HUDEP-2 (cell line): ENCODE measurements around the gene CST1.
"Not testable (repeated sequence)": the region's sequence is repeated elsewhere in the genome, so short reads cannot be mapped to it uniquely, and the experiment has no call there.

Source experiments
- DNase-seq, 76 experiments: peaks; one replicate each; lab custom pipeline; 2025; ENCODE audit not compliant: unreplicated experiment in 76 of 76; lab: John Stamatoyannopoulos, UW

CST1 gene, protein sequence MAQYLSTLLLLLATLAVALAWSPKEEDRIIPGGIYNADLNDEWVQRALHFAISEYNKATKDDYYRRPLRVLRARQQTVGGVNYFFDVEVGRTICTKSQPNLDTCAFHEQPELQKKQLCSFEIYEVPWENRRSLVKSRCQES

DNA sequence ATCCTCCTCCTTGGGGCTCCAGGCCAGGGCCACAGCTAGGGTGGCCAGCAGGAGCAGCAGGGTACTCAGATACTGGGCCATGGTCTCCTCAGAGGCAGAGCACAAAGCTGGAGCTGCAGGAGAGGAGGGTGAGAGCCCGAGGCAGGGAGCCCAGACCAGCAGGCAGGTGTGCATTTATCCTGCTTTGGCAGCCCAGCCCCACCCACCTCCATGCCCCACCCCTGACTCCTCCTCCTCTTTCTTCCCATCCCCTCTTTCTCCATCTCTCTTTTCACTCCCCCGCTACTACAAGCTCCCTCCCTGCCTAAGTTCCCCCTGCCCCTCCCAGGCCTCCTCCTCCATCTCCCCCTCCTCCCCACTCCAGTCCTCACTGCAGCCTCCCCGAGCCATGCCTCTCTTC lies at the start of gene CST1:
Gene CST1, minus strand, starts transcription at position 150 of the 400 bp plus-strand sequence. Its CDS starts 69 bp downstream, at position 81.
- DNase-seq, result not testable (repeated sequence)

DNA sequence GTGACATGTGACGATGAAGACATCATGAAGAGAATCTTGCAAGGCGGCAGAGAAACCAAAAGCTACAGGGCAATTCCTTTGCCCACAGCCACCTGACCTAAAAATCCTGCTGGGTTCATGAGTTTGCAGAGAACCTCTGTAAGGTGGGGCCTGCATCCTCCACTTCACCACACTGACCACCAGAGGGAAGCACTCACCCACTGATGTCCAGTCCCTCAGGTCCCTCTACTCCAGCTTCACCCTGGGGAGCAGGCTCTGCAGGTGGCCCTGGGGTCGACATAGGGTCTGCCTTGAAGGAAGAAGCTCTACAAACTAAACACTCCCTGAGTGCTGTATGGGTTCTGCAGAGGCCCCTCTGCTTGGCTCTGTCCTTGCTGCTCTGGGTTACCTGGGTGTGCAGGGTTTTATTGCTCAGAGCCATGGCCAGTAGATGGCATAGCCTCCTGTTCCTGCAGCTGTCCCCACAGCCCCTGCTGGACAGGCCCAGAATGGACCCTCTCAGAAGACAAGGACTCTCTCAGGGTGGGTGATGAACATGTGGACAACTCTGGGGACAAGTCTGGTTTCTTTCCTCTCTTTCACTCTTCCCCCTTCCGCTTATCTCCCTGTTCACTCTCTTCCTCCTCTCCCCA lies 48.6 kb upstream of the CST1 start:
- peak in 29 of 76 experiments; percentile 1 to 45 (median 13) for DNase-seq

DNA sequence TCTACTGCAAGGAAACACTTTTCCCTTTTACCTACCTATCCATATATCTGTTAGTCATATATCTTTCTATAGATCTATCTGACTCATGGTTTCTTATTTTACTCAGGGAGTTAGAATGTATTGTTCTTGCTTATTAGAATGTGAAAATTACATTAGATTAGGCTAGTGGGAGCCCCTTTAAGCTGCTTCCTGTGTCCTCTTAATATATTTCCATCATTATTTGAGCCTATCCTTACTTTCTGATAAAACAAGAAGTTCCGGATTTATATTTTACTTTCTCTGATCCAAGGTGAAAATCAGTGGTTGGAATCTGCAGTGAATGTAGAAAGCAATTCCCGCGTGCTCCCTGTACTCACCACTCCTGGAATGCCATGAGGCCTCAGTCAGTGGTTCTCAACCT lies 44.8 kb upstream of the CST1 start:
- no peak for DNase-seq

DNA sequence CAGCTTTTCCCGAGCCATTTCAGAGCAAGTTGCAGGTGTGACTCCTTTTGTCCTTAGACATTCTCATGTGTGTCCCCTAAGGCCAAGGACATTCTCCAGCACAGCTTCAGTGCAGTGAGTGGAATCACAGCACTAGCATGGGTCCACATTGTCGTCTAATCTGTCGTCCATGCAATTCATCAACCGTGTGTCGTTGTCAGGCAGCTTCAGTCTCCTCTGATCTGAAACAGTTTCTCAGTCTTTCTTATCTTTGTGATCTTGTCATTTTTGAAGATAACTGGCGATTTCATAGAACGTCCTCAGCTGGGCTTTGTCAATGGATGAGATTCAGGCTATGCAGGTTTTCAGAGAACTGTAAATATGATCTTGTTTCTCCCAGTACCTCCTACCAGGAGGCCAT lies 44.1 kb upstream of the CST1 start:
- no peak for DNase-seq

DNA sequence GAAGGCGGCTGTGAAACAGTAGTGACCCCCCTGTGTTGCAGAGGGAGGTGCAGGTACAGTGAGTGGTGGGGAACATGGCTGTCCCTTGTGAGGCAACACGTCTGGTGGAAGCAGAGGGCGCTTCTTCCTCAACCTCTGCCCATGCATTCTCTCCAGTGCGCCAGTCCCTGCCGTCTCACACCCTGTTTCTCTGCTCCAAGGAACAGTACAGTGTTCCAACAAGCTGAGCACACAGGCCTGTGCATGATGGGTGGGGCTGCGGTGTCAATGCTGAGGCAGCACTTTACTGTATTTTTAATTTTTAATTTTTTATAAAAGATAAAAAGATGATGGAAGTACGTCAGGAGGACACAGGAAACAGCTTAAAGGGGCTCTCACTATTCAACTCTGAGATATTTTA lies 43.3 kb upstream of the CST1 start:
- no peak for DNase-seq

DNA sequence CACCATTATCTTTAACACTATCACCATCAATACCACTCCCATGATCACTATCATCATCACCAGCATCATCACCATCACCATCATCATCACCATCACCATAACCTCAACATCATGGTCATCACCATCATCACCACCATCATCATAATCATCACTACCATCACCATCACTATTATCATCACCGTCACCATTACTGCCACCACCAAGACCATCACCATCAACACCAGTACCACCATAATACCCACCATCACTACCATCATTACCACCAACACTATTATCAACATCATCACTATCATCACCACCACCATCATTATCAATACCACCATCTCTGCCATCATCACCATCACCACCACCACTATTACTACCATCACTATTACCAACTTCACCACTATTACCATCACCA lies 32.7 kb upstream of the CST1 start:
- no peak for DNase-seq

DNA sequence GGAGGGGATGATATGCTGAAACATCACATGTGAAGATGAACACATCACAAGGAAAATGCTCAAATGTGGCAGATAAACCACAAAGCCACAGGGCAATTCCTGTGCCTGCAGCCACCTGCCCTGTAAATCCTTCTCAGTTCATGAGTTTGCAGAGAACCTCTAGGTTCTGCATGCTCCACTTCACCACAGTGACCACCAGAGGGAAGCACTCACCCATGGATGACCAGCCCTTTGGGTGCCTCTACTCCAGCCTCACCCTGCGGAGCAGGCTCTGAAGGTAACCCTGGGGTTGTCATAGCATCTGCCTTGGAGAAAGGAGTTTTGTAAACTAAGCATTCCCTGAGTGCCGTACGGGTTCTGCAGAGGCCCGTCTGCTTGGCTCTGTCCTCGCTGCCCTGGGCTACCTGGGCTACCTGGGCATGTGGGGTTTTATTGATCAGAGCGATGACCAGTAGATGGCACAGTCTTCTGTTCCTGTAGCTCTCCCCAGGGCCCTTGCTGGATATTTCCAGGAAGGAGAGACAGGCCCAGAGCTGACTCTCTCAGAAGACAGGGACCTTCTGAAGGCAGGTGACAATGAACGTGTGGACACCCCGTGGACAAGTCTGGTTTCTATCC lies 31.7 kb upstream of the CST1 start:
- DNase-seq, result peak in 19 of 76 experiments; percentile 0 to 53 (median 8)

DNA sequence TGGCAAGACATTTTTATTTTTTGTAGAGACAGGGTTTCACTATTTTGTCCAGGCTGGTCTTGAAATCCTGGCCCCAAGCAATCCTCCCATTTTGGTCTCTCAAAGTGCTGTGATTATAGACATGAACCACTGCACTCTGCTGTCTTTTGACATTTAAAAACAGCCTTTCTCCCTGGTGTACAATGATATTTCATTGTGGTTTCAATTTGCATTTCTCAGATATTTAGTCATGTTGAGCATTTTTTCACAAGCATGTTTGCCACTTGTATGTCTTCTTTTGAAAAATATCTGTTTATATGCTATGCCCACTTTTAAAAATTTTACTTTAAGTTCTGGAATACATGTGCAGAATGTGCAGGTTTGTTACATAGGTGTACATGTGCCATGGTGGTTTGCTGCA lies 27.9 kb upstream of the CST1 start:
- not testable (repeated sequence) for DNase-seq

DNA sequence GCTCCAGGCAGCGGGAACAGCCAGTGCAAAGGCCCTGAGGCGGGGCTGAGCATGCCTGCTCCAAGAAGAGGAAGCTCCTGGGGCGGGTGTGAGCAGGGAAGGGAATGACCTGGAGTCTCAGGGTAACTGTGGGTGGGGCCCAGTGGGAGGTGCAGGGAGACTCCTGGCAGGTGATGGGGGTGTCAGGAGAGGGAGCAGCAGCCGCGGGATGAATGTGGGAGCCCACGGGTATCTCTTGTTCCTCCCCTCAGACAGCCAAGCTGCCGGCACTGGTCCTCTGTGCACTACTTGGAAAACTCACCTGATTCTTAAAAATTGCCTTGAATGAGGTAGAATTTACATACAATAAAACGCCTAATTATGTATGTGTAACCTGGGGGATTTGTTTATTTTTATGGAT lies 26.6 kb upstream of the CST1 start:
- DNase-seq, result not testable (repeated sequence)

DNA sequence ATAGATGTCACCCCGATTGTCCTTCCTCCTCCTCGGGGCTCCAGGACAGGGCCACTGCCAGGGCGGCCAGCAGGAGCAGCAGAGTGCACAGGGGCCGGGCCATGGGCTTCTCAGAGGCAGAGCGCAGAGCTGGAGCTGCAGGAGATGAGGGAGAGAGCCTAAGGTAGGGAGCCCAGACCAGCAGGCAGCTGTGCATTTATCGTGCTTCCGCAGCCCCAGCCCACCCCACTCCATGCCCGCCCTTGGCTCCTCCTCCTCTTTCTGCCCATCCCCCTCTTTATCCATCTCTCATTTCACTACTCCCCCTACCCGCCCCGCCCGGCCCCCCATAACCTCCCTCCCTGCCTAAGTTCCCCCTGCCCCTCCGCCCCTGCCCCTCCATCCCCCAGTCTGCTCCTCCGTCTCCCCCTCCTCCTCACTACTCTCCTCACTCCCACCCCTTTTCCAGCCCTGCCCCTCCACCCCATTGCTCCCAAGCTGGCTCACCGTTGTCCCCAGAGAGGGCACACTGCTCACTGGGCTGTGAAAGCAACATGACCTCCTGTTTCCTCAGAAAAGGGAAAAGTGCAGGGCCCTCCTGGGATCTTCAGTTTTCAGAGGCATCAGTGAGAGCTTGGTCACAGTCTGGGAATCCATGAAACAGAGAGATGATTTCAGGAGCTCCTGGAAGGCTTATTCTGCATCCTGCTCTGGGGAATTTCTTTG lies 25.5 kb upstream of the CST1 start:
- DNase-seq, result no peak

DNA sequence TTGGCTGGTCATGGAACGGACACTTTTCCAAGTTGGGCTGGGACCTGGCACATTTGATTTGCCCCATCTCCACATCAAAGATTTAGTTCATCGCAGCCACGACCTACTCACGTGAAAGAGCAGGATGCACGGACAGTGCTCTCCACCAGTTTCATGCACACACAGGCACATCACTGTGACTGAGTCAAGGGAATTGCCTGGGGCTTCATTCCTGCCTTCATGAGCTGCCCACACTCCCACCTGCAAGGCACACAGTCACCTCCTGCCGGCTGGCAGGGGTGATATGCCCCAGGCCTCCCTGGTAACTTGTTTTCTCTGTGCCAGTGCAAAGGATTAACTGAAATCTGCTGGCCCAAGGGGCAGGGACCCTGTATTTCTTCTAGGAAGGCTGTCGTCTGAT lies 23.3 kb upstream of the CST1 start:
- DNase-seq, result no peak

DNA sequence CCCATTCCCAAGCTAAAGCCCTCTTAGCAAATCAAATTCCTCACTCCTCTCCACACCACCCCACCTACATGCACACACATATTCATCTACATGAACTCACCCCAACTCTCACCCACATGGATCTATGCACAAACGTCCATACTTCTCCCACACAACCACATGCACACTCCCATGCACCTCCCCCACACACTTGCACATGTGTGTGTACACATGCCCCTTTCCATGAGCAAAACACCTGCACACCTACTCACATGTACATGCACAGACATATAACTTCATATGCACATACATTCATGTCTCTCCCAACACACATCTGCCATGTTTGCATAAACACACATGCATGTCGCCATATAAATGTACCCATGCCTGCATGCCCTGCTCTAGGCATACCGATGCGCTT lies 22.8 kb upstream of the CST1 start:
- DNase-seq, result no peak

DNA sequence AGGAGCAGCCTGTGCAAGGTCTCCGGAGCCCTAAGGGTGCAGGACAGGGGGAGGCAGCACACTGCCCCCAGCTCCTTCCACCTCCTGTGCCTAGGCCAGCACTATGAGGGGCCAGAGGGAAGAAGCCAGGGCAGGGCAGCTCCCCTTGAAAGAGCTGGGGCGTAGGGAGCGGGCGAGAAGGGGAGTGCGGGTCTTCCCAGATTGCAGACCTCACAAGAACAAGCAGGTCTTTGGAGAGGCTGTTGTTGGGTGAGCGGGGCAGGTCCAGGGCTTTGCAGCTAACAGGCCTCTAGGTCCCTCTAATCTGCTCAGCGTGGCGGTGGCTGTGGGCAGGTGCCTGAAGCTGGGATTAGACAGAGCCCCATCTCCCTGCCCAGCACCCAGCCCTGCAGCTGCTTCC lies 22.4 kb upstream of the CST1 start:
- no peak for DNase-seq

DNA sequence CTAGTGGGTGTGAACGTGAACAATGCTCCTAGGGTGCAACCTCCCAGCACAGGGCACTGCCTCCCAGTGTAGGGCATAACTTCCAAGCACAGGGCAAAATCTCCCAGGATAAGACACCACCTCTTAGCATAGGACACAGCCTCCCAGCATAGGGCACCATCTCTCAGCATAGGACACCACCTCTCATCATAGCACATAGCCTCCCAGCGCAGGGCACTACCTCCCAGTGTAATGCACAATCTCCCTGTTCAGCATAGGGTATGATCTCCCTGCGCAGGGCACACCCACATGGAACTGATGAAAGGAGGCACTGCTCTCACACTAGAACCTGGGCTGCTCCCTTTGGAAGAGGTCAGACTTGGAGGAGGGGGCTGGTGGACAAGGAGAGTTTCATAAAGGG lies 21.3 kb upstream of the CST1 start:
- no peak for DNase-seq

DNA sequence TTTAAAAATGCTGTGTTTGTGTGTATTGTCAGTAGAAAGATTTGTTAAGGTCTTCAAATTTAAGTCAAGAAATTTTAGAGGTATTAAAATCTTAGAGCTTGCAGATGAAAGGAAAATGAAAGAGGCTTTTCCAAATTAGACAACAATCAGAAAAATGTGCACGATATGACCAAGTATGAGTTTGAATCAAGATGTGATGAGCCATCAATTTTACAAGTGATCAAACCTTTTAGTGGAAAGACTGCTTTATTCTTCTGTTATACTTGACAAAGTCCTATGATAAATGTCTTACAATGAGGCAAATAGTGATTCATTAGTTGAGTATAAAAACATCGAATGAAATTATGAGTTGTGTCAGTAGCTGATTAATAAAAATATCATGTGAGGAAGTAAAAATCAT lies 19.6 kb upstream of the CST1 start:
- no peak for DNase-seq

DNA sequence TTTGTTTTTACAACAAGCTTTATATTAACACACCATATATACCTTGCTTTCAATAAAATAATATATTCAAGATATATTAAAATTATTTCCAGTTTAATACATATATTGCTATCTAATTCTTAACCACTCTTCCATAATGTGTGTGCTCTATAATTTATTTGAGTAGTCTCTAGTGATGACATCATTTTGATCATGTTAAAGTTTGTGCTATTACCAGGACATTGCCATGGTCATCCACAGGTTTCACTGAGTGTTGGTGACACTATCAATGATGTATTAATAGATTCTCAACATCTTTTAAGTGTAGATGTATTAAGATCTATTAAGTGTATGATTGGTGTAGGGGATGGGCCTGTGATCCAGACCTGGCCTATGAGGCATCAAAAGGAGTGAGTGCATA lies 17.8 kb upstream of the CST1 start:
- DNase-seq, result not testable (repeated sequence)

DNA sequence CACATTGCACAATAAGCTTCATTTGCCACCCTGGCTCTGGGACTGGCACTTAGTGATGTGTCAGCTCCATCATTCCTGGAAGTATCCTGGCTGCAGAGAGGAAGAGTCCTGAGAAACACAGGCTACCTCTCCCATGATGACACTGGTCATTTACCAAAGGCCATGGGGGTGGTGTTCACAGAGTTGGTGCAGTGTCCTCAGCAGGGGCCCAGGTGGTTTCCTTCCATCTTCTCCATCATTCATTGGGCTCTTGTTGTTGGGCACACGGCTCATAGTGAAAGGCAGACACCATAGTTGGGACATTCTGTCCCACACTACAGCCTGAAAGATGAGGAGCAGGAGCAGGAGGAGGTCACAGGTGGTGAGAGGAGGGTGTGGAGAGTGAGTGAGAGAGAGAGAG lies 15.8 kb upstream of the CST1 start:
- no peak for DNase-seq

DNA sequence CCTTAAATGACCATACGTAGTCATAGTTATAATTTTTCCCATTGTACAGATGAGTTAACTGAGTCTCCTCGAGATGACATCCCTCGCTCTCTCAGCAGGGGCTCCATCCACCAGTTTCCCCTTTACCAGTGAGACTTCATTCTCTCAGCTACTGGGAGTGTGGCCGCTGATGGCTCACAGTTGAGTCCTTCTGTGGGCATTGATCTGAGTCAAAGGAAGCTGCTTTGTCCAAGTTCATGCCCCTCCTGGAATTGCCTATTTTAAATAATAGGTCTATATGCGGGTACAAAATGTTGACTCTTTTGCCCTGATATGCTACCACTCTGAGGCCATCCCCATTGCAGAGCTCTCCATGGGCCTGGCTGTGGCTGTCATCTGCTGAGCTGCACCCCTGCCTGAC lies 14.8 kb upstream of the CST1 start:
- DNase-seq, result no peak

DNA sequence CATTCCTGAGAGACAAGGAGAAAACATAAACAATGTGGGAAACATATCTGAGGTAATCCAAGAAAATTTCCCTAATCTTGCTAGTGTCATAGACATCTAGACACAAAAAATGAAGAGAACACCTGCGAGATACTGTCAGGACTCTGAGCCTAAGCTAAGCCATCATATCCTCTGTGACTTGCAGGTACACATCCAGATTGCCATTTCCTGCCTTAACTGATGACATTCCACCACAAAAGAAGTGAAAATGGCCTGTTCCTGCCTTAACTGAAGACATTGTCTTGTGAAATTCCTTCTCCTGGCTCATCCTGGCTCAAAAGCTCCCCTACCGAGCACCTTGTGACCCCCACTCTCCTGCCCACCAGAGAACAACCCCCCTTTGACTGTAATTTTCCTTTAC lies 13.9 kb upstream of the CST1 start:
- DNase-seq, result not testable (repeated sequence)

DNA sequence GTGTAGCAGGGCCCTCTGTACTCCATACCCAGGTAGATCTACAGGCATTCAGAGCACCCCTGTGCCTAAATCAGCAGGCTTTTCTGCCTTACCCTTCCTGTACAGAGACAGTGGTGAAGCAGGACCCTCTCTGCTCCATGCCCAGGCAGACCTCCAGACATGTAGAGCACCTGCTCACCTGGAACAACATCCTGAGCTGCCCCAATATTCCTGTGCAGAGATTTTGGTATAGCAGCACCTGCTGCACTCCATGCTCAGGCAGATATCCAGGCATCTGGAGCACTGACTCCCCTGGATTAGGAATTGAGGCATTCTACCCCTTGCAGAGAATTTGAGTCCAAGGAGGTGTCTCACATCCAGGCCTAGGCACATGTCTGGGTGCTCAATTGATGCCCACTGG lies 12.6 kb upstream of the CST1 start:
- no peak for DNase-seq

DNA sequence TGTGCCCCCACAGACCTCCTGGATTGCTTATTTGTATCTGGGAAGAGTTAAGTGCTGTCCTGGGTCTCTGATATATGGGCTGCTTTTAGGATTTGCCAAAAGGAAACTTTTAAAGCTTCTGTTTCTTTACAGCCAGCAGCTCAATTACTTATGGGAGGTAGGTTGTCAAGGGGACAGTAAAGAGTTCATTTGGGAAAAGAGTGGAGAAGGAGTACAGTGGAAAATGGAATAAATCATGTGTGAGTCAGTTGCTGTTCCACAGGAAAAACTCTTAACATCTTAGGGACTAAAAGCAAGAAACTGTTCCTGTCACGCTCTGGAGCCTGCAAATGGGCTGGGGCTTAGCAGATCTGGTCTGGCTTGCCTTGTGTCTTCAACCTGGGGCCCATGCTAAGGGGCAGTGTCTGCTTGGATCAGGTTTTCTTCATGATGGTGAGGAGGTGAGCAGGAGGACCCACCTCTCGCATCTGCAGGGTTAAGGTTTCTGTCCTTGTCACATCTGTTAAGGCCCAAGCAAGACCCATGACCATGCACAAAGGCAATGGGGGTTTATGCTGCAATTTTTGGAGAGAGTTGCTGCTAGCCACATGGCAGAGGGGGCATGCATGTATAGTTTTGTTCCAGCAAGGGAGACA lies 8.7 kb upstream of the CST1 start:
- DNase-seq, result no peak
